Hepatocyte (in vitro differentiated cells): ENCODE results near the gene EDEM1.

Source experiments
- EZH2 ChIP-seq: fragments of 200-600 bp; sonication (generic); IDR thresholded peaks from 2 replicates; pipeline ENCODE4 v1.6.1; 2016; ENCODE audit warnings: antibody characterized with exemption, mild to moderate bottlenecking, borderline replicate concordance
- TF ChIP-seq, protein P1 (sequence below): fragments of 200-600 bp; sonication (generic); IDR thresholded peaks from 2 replicates; pipeline ENCODE4 v1.5.1; 2016; ENCODE audit warnings: antibody characterized with exemption, mild to moderate bottlenecking; ENCODE audit not compliant: poor library complexity

DNA sequence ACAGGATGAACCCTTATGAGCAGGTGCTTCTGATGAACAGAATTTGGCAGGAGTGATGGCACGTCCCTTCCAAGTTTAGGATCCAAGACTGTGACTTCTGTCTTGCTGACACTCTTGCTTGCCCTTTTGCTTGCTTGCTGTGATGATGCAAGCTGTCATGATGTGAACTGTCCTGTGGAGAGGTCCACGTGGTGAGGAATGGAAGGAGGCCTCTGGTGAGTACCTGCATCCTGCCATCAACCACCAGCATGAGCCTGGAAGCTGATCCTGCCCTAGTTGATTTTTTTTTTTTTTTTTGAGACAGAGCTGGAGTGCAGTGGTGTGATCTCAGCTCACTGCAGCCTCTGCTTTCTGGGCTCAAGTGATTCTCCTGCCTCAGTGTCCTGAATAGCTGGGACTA, 45.5 kb downstream of the EDEM1 start:
- TF ChIP-seq, protein P1, sequence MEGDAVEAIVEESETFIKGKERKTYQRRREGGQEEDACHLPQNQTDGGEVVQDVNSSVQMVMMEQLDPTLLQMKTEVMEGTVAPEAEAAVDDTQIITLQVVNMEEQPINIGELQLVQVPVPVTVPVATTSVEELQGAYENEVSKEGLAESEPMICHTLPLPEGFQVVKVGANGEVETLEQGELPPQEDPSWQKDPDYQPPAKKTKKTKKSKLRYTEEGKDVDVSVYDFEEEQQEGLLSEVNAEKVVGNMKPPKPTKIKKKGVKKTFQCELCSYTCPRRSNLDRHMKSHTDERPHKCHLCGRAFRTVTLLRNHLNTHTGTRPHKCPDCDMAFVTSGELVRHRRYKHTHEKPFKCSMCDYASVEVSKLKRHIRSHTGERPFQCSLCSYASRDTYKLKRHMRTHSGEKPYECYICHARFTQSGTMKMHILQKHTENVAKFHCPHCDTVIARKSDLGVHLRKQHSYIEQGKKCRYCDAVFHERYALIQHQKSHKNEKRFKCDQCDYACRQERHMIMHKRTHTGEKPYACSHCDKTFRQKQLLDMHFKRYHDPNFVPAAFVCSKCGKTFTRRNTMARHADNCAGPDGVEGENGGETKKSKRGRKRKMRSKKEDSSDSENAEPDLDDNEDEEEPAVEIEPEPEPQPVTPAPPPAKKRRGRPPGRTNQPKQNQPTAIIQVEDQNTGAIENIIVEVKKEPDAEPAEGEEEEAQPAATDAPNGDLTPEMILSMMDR, result no peak
- no peak for TF ChIP-seq EZH2
